GM18520 (cell line): Measurements from ENCODE around the gene SLAMF7.
A peak's percentile ranks its signal among the peaks of the same experiment; 100 is the strongest.

Experiments used
- ATAC-seq: cut with Tn5 transposase; IDR thresholded peaks from one replicate; pipeline ENCODE4 v1.9.1; 2021; ENCODE audit not compliant: unreplicated experiment

SLAMF7 gene

DNA sequence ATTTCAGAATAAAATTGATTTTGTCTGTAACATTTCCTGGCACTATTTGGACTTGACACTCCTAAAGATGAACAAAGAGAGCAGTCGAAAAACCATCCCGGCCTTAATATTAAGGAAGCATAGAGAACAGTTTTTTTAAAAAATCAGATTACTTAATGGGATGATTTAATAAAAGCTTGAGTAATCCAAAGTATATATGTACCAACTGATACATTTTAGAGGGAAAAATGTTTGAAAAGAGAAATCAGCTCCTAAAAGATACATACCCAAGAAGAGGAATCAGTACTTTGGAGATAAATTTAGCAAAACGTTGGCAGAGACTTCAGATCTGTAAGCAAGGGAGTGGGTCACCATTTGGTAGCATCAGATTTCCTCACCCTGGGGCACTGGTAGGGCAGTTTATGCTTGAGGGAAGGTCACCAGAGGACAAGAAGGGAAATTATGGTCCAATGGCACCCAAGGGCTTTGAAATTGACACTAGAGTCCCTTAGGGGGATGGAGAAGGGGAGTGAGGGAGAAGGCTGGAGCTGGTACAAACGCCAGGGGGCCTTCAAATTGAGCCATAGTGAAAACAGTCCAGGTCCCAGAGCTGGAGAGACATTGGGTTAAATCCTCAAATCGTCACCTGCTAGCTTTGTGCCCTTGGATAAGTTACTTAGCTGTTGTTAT, 5.9 kb downstream of the SLAMF7 start:
- ATAC-seq = no peak

DNA sequence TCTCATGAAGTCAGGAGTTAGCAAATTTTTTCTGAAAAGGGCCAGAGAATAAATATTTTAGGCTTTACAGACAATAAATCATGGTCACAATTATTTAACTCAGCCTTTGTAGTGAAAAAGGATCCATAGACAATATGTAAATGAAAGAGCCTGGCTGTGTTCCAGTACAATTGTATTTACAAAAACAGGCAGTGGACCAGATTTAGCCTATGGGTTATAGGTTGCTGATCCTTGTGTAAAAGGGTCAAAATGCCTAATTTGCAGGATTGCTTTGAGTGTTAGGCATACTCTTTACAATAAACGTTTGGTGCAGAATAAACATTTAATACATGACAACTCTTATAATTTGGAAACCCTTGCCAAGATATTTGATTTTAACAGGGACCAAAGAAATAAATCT, 6.5 kb downstream of the SLAMF7 start:
- ATAC-seq = no peak

DNA sequence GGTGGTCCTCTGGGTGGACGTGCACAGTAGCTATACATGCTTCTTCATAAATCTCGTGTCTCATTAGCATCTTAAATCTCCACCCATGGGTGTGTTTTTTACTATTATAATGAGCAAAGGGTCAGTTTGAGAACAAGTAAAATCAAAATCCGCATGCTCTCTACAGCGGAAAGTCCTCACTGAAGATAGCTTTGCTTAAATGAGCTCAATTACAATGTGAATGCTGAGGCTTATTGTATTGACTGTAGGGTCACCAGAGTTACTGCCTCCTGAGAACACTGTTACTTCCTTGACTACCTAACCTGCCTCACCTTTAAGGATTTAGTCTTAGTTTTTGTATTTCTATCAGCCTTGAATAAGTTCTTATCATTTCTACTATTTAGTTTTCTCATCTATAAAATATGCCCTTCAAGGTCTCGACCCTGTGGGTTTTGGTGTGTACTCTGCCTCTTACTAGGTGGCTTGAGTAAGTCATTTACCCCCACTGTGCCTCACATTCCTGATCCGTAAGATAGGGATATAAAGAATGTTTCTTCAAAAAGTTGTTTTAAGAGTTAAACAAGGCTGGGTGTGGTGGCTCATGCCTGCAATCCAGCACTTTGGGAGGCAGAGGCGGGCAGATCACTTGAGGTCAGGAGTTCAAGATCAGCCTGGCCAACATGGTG, 7.9 kb downstream of the SLAMF7 start:
- no peak for ATAC-seq

DNA sequence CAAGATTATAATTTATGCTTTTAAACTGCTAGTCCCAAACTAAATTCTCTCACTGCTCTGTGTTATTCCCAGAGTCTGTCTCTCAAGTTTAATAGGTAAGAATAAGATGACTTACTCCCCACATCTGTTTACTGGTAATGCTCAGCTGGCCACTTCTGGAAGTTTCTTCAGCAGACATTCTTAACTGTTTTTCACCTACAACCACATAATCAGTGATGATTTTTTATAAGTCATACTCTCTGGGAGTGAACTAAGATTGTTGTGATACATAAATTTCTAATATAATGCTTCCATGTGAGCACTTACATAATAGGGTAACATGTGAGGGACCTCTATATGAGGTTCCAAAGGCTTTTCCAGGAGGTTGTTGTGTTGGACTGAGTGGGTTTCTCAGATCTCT, 8.7 kb downstream of the SLAMF7 start:
- no peak for ATAC-seq

DNA sequence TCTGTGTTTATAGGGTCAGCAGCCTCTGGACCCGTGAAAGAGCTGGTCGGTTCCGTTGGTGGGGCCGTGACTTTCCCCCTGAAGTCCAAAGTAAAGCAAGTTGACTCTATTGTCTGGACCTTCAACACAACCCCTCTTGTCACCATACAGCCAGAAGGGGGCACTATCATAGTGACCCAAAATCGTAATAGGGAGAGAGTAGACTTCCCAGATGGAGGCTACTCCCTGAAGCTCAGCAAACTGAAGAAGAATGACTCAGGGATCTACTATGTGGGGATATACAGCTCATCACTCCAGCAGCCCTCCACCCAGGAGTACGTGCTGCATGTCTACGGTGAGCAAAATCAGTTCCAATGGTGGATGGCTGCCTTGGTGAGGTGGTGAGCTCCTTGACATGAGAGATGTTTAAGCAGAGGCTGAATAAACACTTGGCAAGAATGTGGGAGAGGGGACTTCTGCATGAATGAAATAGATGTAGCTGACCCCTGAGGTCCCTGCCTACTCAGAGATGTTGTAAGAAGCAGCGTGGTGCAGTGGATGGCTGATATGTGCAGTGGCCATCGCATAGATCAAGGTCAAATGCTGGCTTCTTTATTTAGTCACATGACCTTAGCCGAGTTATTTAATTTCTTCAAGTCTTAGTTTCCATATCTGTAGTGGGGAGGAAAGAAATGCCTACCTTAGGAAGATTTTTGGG, 9.3 kb downstream of the SLAMF7 start:
- ATAC-seq = no peak

DNA sequence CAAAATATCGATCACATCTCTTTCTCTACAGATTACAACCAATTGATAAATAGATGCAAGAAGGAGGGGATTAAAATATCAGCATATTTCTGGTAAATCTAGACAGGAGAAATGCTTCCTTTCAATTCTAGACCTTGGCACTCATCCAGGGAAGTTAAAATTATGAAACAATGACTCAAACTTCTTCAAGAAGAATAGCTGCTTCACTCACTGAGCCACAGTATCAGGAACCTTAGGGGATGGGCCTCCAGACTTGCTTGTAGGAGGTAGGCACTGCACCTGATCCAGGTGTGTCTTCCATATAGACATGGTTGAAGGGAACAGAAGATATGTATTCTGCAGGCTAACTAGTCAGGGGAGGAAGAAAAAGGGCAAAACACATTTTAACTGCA, 9.8 kb downstream of the SLAMF7 start:
- ATAC-seq = no peak

DNA sequence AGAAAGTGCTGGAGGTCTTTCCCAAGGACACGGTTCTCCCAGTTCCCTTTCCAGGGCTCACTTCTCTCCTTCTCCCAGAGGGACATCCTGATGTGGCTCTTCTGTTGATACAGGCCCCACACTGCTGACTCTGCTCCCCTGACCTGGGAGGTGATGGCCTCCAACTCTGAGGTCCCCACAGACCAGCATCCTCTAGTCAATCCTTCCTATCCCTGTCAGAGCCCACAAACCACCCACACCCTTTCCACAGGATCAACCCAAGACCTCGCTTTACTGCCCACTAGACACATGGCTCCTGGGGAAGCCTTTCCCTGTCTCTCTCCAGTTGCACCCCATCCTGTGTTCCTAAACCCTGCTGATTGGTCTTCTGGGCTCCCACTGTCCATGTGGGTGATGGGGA, 11.6 kb downstream of the SLAMF7 start:
- no peak for ATAC-seq

DNA sequence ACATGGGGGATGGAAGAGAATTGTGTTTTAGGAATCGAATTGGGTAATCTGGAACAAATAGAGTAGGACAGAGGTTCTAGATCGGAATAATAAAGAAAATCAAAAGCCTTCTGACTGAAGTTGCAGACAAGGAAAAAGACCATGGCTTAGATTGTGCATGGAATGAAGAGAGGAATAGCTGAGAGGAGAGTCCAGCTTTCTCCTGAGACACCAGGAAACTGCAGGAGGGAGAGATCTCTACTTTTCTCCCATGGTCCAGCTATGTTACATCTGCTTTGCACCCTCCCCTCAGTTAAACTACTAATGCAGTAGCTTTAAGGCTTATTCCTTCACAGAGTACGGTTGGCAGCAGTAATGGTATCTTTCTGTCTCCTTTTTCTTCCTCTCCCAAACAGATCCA, 13.4 kb downstream of the SLAMF7 start:
- ATAC-seq = no peak

DNA sequence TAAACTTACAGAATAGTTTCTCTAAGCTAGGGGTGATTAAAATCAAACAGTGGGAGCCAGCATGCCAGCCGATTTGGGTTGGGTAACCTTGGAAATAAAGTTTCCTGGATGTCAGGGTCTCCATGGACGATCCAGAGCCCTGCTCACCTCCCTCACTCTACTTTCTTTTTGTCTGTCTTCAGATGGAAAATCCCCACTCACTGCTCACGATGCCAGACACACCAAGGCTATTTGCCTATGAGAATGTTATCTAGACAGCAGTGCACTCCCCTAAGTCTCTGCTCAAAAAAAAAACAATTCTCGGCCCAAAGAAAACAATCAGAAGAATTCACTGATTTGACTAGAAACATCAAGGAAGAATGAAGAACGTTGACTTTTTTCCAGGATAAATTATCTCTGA, 13.9 kb downstream of the SLAMF7 start:
- no peak for ATAC-seq

DNA sequence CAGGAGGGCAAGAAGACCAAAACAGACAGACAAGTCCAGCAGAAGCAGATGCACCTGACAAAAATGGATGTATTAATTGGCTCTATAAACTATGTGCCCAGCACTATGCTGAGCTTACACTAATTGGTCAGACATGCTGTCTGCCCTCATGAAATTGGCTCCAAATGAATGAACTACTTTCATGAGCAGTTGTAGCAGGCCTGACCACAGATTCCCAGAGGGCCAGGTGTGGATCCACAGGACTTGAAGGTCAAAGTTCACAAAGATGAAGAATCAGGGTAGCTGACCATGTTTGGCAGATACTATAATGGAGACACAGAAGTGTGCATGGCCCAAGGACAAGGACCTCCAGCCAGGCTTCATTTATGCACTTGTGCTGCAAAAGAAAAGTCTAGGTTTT, 14.5 kb downstream of the SLAMF7 start:
- no peak for ATAC-seq

DNA sequence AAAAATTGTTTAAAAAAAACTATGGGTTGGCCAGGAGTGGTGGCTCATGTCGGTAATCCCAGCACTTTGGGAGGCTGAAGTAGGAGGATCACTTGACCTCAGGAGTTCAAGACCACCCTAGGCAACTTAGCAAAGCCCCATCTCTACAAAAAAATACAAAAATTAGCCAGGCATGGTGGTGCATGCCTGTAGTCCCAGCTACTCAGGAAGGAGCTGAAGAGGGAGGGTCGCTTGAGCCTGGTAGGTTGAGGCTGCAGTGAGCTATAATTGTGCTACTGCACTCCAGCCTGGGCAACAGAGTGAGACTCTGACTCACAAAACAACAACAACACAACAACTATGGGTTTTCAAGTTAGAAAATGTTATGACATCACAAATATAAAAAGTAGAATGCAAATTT, 16.4 kb downstream of the SLAMF7 start:
- no peak for ATAC-seq

DNA sequence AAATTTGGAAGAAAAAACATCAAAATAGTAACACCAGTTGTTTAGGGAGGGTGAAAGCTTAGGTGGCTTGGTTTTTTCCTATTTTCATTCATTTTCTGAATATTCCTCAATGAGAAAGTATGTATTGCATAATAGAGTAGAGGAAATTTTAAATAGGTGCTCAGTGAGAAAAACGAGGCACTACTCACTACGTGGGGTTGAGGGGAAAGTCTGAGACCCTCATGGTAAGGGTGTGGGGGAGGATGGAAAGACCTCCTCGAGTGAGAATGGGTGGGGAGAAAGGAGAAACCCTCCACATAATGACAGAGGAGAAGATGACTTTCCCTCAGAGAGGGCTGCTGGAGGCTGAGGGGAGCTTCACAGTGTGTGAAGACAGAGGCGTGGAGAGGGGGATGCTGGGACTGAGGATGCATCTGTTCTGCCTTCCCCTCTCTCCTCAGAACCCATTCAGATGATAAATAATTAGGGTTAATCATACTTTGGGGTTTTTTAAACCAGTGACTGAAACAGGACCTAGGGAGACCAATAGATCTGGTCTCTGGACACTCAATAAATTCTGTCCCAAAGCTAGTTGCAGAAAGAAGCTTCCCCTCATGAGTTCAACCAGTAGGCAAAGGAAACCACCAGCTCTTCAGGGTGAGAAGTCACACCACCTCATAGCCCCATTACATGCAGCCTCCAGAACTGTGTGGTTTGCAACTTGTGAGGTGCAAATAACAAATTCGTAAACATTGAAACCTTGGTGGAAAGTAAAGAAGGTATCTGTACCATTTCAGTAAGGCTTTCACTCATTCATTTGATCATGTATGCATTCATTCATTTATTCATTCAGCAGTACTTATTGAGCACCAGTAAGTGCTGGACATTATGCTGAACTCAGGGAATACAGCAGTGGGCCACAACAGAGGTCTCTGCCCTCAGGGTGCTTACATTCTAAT, 17.1 kb downstream of the SLAMF7 start:
- ATAC-seq = peak; percentile 49

DNA sequence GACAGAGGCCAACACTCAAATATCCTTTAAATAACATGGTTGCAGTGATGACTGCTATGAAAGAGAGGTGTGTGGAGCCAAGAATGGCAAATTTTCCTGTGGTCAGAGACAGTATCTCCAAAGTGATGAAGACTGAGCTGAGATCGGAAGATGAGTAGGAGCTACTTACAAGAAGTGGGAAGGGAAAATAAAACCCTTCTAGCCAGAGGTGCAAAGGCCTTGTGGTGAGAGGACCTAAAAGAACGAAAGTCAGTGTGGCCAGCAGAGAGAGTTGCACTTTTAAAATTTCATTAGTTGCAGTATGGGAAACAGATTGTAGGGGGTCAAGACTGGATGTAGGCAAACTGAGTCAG, 17.8 kb downstream of the SLAMF7 start:
- no peak for ATAC-seq

DNA sequence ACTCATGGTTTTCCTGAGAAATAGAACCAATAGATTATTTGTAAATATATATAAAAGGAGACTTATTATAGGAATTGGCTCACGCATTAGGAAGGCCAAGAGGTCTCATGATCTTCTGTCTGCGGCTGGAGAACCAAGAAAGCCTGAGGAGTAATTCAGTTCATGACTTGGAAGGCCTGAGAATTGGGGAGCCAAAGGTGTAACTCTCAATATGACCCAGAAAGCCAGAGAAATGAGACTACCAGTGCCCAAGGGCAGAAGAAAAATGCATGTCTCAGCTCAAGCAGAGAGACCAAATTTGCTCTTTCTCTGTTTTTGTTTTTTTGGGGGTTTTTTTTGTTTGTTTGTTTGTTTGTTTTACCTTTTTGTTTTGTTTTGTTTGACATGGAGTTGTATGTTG, 19.5 kb downstream of the SLAMF7 start:
- no peak for ATAC-seq

DNA sequence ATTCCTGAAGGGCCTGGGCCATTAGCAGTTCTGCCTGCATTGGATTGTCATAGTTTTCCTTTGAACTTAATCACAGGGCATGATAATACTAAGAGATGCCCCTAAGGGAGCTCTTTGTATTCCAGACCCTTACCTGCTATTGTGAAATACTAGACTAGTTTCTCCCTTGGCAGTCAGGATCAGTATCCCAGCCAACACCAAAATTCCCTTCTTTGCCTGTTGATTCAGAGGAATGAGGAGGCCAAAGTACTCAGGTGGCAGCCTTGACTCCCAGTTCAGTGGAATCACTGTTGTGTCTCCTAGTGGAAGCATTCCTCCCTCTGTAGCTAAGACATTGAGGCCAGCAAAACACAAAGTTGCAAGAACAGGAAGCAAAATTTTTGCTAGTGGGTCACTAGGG, 20.7 kb downstream of the SLAMF7 start:
- ATAC-seq = no peak

DNA sequence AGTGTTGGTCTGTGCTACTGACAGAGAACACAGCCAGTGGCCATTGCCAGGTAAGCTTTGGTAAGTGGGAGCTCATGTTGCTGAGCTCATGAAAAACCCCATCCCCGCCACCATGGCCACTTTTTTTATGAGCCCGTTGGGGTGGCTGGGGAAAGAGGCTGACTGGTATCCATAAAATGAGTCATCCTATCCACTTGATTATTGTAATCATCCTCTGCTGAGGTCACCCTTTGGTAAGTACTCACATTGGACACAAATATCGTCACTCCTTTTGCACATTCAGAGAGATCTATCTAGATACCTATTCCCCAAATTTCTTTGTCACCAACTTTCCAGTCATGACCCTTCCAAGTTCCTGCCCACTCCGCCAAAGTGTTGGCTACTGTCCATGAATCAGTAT, 22.0 kb downstream of the SLAMF7 start:
- no peak for ATAC-seq

DNA sequence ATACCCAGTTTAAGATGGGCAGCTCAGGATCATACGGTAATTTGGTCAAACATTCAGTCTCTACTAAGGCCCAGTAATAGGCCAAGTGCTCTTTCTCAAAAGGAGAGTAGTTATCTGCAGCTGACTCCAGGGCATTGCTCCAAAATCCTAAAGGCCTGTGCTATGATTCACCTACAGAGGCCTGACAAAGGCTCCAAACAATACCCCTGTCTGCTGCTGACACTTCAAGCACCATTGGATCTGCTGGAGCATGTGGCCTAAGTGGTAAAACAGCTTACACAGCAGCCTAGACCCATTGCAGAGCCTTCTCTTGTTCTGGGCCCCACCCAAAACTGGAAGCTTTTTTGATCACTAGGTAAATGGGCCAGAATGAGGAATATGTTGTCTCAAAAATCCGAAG, 22.8 kb downstream of the SLAMF7 start:
- ATAC-seq = no peak

DNA sequence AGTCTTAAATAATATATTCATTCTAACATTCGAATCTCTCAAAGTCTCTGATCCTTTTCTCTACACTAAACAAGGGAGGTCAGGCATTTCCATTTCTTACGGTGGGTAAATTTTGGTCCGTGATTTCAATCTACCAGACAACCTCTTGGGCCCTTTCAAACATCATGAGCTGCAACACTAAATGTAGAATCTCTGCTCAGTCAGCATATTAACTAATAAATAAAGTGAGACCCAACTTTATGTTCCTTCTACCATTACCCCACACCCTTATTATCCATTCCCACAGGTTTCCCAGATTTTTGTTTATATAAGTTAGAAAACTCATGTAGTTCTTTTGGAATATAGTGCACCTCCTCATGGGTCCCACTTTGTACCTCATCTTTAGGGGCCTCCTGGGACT, 24.9 kb downstream of the SLAMF7 start:
- no peak for ATAC-seq

DNA sequence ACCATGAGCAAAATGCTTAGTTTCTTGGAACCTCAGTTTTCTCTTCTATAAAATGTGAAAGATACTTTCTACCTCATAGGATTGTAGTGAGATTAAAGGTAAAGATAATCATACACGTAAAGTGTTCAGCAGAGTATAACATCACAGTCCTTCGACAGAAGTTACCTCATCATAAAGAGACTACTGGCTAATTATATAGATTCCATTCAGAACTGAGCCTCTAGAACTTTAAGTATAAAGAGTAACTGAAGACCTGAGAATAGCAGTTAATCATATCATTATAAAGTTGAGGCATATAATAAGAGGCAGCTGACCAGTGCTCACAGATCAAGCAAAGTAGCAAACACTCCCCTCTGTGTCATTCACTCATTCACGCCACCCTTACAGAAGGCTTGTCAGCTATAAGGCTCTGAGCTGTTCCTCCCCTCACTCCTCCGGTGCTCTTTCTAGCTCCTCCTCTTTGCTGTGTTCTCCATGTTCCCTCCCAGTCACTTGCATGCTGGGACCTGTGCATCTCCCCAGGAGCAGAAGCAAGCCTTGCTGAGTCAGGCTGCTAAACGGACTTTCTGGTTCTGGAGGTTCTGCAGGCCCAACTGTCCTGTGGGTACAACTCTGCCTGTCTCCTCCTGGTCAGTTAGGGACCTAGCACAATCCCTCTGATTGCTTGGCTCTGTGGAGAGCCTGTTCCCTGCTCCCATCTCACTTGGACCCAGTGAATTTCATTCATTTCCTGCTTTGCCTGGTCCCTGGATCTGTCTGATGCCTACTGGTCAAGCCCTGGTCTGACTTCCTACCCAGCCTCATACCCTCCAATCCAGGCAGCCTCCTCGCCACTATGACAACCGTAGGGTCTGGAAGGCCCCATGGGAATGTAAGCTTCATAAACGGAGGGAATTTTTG, 28.6 kb downstream of the SLAMF7 start:
- peak; percentile 47 for ATAC-seq

DNA sequence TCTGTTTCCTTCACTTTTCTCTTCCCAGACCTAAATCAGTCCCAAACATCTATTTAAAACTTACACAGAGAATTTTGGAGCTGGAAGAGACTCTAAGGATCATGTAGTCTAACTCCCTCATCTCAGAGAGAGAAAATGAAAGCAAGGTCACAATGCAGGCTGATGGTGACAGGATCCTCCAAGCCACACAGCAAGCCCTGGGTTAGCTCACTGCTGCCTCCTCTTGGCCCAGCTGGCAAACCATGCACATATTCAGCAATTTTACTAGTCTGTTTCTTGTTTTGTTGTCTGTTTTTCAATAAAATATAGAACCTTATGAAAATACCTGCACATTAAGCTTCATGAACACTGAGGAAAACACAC, 29.2 kb downstream of the SLAMF7 start:
- ATAC-seq = peak; percentile 52

DNA sequence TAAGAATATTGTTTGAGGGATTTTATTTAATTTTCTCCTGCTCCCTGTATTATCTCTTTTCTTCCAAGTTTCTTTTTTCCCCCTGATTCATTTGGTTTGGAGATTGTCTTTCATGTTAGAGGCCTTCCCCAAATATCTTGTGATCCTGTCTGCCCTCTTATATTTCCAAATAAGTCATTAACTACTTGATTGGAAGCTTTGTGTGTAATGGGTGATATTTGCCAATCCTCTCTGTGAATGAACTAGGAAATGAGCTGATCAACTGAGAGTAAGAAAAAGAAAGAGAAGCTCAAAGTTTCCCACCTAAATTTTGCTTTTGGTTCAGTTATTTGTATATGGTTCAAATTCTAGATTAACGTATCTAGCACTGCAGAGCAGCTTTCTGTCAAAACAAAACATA, 33.3 kb downstream of the SLAMF7 start:
- ATAC-seq = no peak
